Measurements from ENCODE around the gene PSMA8.
"Not testable (repeated sequence)": the region's sequence is repeated elsewhere in the genome, so short reads cannot be mapped to it uniquely, and the experiment has no call there.

- TF ChIP-seq POLR2A, POLR2AphosphoS5, EP300 (IDR thresholded peaks at IDR 0.05): not testable (repeated sequence)
- TF ChIP-seq, protein P1, sequence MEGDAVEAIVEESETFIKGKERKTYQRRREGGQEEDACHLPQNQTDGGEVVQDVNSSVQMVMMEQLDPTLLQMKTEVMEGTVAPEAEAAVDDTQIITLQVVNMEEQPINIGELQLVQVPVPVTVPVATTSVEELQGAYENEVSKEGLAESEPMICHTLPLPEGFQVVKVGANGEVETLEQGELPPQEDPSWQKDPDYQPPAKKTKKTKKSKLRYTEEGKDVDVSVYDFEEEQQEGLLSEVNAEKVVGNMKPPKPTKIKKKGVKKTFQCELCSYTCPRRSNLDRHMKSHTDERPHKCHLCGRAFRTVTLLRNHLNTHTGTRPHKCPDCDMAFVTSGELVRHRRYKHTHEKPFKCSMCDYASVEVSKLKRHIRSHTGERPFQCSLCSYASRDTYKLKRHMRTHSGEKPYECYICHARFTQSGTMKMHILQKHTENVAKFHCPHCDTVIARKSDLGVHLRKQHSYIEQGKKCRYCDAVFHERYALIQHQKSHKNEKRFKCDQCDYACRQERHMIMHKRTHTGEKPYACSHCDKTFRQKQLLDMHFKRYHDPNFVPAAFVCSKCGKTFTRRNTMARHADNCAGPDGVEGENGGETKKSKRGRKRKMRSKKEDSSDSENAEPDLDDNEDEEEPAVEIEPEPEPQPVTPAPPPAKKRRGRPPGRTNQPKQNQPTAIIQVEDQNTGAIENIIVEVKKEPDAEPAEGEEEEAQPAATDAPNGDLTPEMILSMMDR (IDR thresholded peaks at IDR 0.05) = not testable (repeated sequence)
Measured at GRCh38 chr18:26128192-26128591, 5.5 kb upstream of the PSMA8 start.

All from sigmoid colon (tissue), 4 donors.